Skeletal muscle tissue (tissue), 4 donors: Measurements from ENCODE around the gene CHRNA1. TPM values are rescaled to one million over a fixed set of nuclear protein-coding genes. Genes with fewer than 3 reads are reported as not detected.

Experiments used
- H3K27ac ChIP-seq: one replicate; pipeline ENCODE4 v1.7.0; 2013; ENCODE audit warnings: mild to moderate bottlenecking, low read depth, low read length, inconsistent platforms
- H3K27me3 ChIP-seq, 3 donors: one replicate each; pipeline ENCODE4 v1.7.0; 2013; ENCODE audit warnings: low read length in 3 of 3; ENCODE audit not compliant: control insufficient read depth in 3 of 3, insufficient read depth in 3 of 3
- H3K36me3 ChIP-seq, 3 donors: one replicate each; pipeline ENCODE4 v1.7.0; 2013; ENCODE audit warnings: low read length in 3 of 3; ENCODE audit not compliant: control insufficient read depth in 3 of 3, insufficient read depth in 3 of 3
- H3K4me1 ChIP-seq, 3 donors: one replicate each; pipeline ENCODE4 v1.7.0; 2013; ENCODE audit warnings: low read length in 3 of 3, mild to moderate bottlenecking in 3 of 3; ENCODE audit not compliant: control insufficient read depth in 3 of 3, insufficient read depth in 3 of 3
- H3K4me3 ChIP-seq, 3 donors: one replicate each; pipeline ENCODE4 v1.7.0; 2013; ENCODE audit warnings: low read length in 3 of 3
- H3K9ac ChIP-seq, 3 donors: one replicate each; pipeline ENCODE4 v1.7.0; 2013; ENCODE audit warnings: low read length in 3 of 3, mild to moderate bottlenecking in 3 of 3, moderate library complexity in 2 of 3, low read depth in 1 of 3
- H3K9me3 ChIP-seq, 3 donors: one replicate each; pipeline ENCODE4 v1.7.0; 2013; ENCODE audit warnings: low read length in 3 of 3; ENCODE audit not compliant: control insufficient read depth in 3 of 3
- total RNA-seq: library from RNA; depleted of rRNA; stranded (reverse); fragments of >200 nt; gene quantifications from one replicate; pipeline ENCODE4 v1.2.3, GENCODE V29; 2014
- donor health status: Osteomylitis.

CHRNA1 gene
- total RNA-seq: 48.0 TPM

DNA sequence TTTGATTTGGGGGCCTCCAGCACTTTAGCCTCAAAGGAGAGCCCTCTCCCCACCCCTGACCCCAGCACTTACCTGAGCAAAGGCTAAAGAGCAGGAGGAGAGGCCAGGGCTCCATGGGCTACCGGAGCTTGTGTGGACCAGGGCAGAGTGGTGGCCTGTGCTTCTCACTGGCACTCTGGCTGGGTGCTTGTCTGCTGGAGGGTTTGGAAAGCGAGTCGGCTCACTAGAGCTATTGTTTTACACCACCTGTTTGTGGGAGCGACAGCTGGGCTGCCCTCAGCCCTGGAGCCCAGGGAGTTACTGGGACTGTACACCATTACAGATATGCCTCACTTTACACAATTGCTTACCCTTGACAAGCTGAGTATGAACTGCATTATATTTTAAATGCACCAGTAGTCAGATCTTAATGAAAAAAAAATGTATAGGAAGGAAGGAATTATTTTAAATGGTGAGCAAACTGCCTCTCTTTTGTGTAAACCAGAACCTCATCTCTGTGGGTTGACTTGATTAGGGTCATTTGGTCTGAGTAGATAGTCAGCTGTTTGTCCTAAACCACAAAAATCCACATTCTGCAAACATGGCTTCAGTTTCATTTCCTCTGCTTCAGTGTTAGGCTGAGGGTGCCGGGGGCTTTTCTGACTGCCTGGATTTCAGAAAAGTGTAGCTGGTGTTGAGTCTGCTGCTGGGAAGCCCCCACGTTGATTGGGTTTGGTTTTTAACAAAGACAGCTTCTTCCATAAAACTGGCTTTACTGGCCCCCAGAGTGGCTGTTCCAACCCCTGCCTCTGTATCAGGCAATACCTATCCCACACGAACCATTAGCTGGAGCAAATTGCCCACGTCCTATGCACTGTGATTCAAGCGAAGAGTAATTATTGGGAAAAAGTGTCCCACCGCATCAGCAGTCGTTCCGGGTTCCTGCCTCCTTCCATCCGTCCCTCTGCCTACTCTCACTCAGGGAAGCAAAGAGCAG lies at the start of gene CHRNA1:
TSS of gene CHRNA1 (minus strand) at position 193 of the 976 bp plus-strand sequence. CDS start at position 115, 78 bp downstream.
- Histone ChIP-seq H3K27me3 (no peaks in the 10 kb centered on the region), H3K9ac (peak within 1 kb of the TSS; percentile 28 to 46 (median 46))

DNA sequence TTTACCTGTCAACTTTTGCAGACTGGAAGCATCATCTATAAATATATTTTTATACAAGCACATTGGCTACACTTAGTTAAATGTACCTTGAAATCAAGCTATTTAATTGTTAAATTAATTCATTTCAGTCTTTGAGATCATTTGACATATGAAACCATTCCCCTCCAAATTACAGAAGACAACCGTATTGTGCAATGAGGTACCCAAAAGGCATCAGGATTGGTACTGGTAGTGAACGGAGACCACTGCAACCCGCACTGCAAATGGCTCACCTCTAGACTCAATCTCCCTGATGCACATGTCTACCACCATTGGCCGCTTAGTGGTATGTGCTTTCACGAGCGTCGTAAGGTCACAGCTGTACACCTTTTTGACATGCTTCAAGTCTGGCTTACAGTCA lies 47.8 kb upstream of the CHRNA1 start:
- Histone ChIP-seq H3K9ac (no peak overlapping the region), H3K4me1 (peaks cover 0 to 2% (median 0%) of the 10 kb centered on the region in 3 donors), H3K4me3 (no peak overlapping the region), H3K27ac (no peak overlapping the region), H3K9me3 (no peaks in the 10 kb centered on the region), H3K36me3 (no peaks in the 10 kb centered on the region), H3K27me3 (no peaks in the 10 kb centered on the region)

More for the DNA sequence above, at the start of gene CHRNA1:
- peak within 1 kb of the TSS; percentile 57 to 60 (median 58) for H3K4me3 ChIP-seq
- H3K9me3 ChIP-seq: no peaks in the 10 kb centered on the region
- no peaks in the 10 kb centered on the region for H3K36me3 ChIP-seq
- peak within 1 kb of the TSS; percentile 67 for H3K27ac ChIP-seq
- peaks cover 21 to 38% (median 23%) of the 10 kb centered on the region in 3 donors for H3K4me1 ChIP-seq

DNA sequence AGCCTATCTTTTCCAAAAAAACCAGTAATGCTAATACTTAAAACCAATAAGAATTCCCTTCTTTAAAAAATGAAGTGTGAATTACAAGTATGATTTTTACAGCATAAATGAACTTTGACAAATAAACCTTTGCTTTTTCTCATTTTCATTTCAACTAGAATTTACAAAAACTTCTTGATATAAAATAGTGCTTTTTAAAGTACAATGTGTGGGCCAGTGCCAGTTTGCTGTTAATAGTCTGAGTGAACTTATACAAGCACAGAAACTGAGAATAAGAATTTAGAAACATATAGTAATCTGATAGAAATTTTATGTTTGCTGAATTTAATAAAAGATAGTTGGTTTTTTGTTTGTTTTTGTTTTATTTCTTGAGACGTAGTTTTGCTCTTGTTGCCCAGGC lies 43.7 kb upstream of the CHRNA1 start:
- Histone ChIP-seq H3K9ac (no peak overlapping the region), H3K9me3 (no peaks in the 10 kb centered on the region), H3K36me3 (no peaks in the 10 kb centered on the region), H3K4me1 (peaks cover 0 to 3% (median 0%) of the 10 kb centered on the region in 3 donors), H3K27ac (no peak overlapping the region), H3K4me3 (no peak overlapping the region), H3K27me3 (no peaks in the 10 kb centered on the region)

GRCh38 chr2:174805803-174806202 lies 41.5 kb upstream of the CHRNA1 start:
- Histone ChIP-seq H3K9me3 (no peaks in the 10 kb centered on the region), H3K4me1 (peaks cover 0 to 3% (median 0%) of the 10 kb centered on the region in 3 donors), H3K4me3 (no peak overlapping the region), H3K9ac (no peak overlapping the region), H3K36me3 (no peaks in the 10 kb centered on the region), H3K27ac (no peak overlapping the region), H3K27me3 (no peaks in the 10 kb centered on the region)

DNA sequence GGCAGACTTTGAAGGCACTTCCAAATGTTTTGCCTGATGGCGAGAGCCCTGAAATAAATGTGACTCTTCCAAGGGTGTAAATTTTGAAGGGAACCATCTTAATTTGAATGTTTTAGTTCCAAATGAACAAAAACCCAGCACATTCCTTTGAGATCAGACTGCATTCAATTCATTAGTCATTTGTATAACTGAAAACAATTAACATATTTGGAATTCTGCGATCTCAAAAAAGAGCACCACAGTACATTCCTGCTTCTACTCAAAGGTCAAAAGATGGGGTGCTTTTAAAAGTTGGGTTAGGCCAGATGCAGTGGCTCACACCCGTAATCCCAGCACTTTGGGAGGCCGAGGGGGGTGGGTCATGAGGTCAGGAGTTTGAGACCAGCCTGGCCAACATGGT lies 38.2 kb upstream of the CHRNA1 start:
- Histone ChIP-seq H3K9me3 (no peaks in the 10 kb centered on the region), H3K4me1 (peaks cover 0 to 3% (median 0%) of the 10 kb centered on the region in 3 donors), H3K9ac (no peak overlapping the region), H3K27ac (no peak overlapping the region), H3K36me3 (no peaks in the 10 kb centered on the region), H3K27me3 (no peaks in the 10 kb centered on the region), H3K4me3 (no peak overlapping the region)

DNA sequence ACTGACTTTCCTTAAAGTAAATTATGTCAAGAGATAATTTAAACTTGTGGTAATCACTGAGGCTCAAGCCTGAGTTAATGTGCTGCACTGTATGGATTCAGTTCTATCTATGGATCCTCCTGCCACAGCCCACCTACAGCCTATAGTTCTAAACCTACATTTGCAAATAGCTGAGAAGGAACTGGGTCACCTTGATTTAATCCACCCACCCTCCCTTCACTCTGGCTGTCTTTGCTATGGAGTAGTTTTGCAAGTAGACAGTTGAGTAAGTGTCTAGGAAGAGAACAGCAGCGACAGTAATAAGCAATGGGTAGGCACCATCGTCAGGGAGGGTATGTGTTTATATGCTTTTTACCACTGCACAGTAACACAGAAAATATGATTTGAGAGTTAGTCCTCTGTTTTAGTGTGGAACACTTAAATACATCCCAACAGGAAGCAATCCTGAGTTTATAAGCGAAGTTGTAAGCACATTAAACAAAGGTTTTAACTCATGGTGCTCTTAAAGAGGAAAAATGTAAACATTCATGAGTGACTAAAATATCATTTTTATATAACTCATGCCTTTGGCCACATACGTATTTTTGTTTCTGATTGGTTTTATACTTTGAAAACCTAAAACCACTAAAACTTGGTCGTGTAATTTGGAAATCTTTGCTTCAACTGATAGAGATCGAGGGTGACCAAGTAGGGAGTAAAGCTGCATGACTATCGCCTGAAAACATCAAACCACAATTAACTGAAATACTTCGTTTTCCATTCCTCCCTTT lies 36.3 kb upstream of the CHRNA1 start:
- Histone ChIP-seq H3K4me3 (no peak overlapping the region), H3K36me3 (no peaks in the 10 kb centered on the region), H3K27ac (no peak overlapping the region), H3K9me3 (no peaks in the 10 kb centered on the region), H3K9ac (no peak overlapping the region), H3K4me1 (no peaks in the 10 kb centered on the region), H3K27me3 (no peaks in the 10 kb centered on the region)

DNA sequence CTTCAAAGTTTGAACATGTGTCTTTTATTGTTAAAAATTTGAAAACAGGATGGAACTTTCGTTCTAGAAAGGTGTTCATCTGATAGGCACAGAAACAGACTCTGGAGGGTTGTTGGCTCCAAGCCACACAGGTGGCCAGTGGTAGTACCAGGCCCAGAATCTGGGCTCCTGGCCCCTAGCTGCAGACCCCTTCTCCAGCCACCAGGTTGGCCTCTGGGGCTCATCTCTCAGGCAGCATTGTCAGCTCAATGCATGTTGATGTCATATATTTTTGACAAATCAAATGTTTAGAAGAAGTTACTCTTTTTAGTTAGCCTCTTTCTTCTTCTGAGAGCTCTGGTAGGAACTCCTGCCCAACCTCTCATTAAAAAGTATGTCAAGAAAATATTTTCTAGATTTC lies 34.5 kb upstream of the CHRNA1 start:
- Histone ChIP-seq H3K4me3 (no peak overlapping the region), H3K9ac (no peak overlapping the region)

DNA sequence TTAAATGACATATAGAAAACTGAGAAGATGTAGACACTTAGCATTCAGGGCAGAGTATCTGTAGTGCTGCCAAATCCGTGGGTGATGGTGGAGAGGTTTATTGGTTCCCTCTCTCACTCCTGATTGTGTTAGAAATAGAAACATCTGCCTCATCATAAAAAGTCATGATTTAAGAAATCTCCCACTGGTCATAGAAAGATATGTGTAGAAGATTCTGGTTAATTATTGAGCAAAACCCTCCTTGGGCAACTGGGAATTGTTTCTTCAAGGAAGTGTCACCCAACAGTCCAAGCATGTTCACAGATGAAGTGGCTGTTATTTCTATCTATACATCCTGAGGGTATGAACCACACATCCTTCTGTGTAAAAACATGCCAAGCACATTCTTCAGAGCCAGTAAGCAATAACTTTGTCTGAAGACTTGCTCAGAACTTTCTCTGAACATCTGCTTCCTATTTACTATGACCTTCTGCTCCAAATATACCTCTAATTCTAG lies 33.6 kb upstream of the CHRNA1 start:
- Histone ChIP-seq H3K27ac (no peak overlapping the region), H3K4me1 (no peaks in the 10 kb centered on the region), H3K4me3 (no peak overlapping the region), H3K27me3 (no peaks in the 10 kb centered on the region), H3K9me3 (no peaks in the 10 kb centered on the region), H3K9ac (no peak overlapping the region), H3K36me3 (no peaks in the 10 kb centered on the region)

More for the DNA sequence above, 34.5 kb upstream of the CHRNA1 start:
- no peaks in the 10 kb centered on the region for H3K9me3 ChIP-seq
- no peaks in the 10 kb centered on the region for H3K4me1 ChIP-seq
- no peaks in the 10 kb centered on the region for H3K36me3 ChIP-seq
- no peaks in the 10 kb centered on the region for H3K27me3 ChIP-seq
- H3K27ac ChIP-seq: no peak overlapping the region

- Histone ChIP-seq H3K27me3 (no peaks in the 10 kb centered on the region), H3K4me3 (no peak overlapping the region), H3K27ac (no peak overlapping the region), H3K36me3 (no peaks in the 10 kb centered on the region), H3K9ac (no peak overlapping the region), H3K4me1 (no peaks in the 10 kb centered on the region), H3K9me3 (no peaks in the 10 kb centered on the region)
These were observed 32.1 kb upstream of the CHRNA1 start for GRCh38 chr2:174796319-174796771.
